GM08714 (cell line): ENCODE measurements around the gene LRRC53.

Source experiments
- H3K4me3 ChIP-seq: fragments of 200-500 bp; sonication (Bioruptor generic); 2 replicates; pipeline ENCODE4 v1.5.1; 2014; ENCODE audit warnings: mild to moderate bottlenecking, low read length, inconsistent platforms
- ZNF274 ChIP-seq: IDR thresholded peaks from 2 replicates; pipeline ENCODE4 v1.6.1; 2012; ENCODE audit warnings: mild to moderate bottlenecking, low read depth, low read length

Gene LRRC53

GRCh38 chr1:74513411-74514300 is 1.2 kb upstream of the LRRC53 start:
- no peak overlapping the region for H3K4me3 ChIP-seq
- no peak for TF ChIP-seq ZNF274

GRCh38 chr1:74508449-74508848 is 4.0 kb downstream of the LRRC53 start:
- TF ChIP-seq ZNF274: no peak
- no peak overlapping the region for H3K4me3 ChIP-seq

GRCh38 chr1:74505928-74506710 is 6.3 kb downstream of the LRRC53 start:
- no peak for TF ChIP-seq ZNF274
- no peak overlapping the region for H3K4me3 ChIP-seq

GRCh38 chr1:74504933-74505512 is 7.4 kb downstream of the LRRC53 start:
- no peak for TF ChIP-seq ZNF274
- no peak overlapping the region for H3K4me3 ChIP-seq

GRCh38 chr1:74504125-74504932 is 8.1 kb downstream of the LRRC53 start:
- TF ChIP-seq ZNF274: no peak
- no peak overlapping the region for H3K4me3 ChIP-seq

- no peak for TF ChIP-seq ZNF274
- no peak overlapping the region for H3K4me3 ChIP-seq
These were observed 9.6 kb downstream of the LRRC53 start for GRCh38 chr1:74502858-74503257.

- no peak for TF ChIP-seq ZNF274
These were observed 10.0 kb downstream of the LRRC53 start for GRCh38 chr1:74502432-74502831.

GRCh38 chr1:74498901-74499300 is 13.5 kb downstream of the LRRC53 start:
- no peak for TF ChIP-seq ZNF274
- no peak overlapping the region for H3K4me3 ChIP-seq

More at GRCh38 chr1:74502432-74502831, 10.0 kb downstream of the LRRC53 start:
- H3K4me3 ChIP-seq: no peak overlapping the region

GRCh38 chr1:74496669-74497068 is 15.7 kb downstream of the LRRC53 start:
- TF ChIP-seq ZNF274: no peak
- H3K4me3 ChIP-seq: no peak overlapping the region

- no peak for TF ChIP-seq ZNF274
- no peak overlapping the region for H3K4me3 ChIP-seq
These were observed 26.4 kb downstream of the LRRC53 start for GRCh38 chr1:74486036-74486435.

- no peak overlapping the region for H3K4me3 ChIP-seq
- no peak for TF ChIP-seq ZNF274
These were observed 26.8 kb downstream of the LRRC53 start for GRCh38 chr1:74485622-74486021.

- TF ChIP-seq ZNF274: no peak
- no peak overlapping the region for H3K4me3 ChIP-seq
These were observed 30.8 kb downstream of the LRRC53 start for GRCh38 chr1:74481607-74482006.

- no peak for TF ChIP-seq ZNF274
- H3K4me3 ChIP-seq: no peak overlapping the region
These were observed 32.3 kb downstream of the LRRC53 start for GRCh38 chr1:74480068-74480467.

- H3K4me3 ChIP-seq: no peak overlapping the region
- TF ChIP-seq ZNF274: no peak
These were observed 33.4 kb downstream of the LRRC53 start for GRCh38 chr1:74478979-74479378.
